Testis (tissue), 2 donors: Measurements from ENCODE around the gene DHCR24.

ENCODE experiments used
- POLR2A ChIP-seq: fragments of 450-650 bp; IDR thresholded peaks from one replicate; pipeline ENCODE4 v1.6.1; 2017; ENCODE audit warnings: antibody characterized with exemption, mild to moderate bottlenecking, moderate library complexity
- TF ChIP-seq, protein P1 (sequence below), 3 experiments: fragments of 450-650 bp in 2 of 3; fragments of 200-600 bp in 1 of 3; sonication (generic) in 1 of 3; IDR thresholded peaks; one replicate each; pipeline ENCODE4 v1.5.1; 2016 to 2019; ENCODE audit warnings: antibody characterized with exemption in 3 of 3, mild to moderate bottlenecking in 2 of 3, moderate library complexity in 1 of 3

DNA sequence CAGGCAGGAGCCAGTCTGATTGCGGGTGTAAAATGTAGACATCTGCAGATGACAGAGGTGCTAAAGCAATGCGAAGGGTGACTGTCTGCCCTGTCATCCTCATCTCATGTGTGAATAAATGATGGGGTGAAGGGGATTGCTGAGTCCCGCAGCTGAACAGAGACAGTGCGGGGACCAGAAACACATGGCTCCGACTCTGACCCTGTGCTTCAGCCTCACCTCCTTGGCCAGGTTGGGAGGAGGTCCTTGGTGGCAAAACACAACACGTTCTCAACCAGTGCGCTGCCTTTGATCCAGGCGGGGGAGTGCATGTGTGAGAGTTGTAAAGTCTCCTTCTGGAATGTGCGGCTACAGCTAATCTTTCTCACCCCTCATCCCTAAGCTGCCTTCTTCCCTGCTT, 53.9 kb downstream of the DHCR24 start:
- TF ChIP-seq, protein P1, sequence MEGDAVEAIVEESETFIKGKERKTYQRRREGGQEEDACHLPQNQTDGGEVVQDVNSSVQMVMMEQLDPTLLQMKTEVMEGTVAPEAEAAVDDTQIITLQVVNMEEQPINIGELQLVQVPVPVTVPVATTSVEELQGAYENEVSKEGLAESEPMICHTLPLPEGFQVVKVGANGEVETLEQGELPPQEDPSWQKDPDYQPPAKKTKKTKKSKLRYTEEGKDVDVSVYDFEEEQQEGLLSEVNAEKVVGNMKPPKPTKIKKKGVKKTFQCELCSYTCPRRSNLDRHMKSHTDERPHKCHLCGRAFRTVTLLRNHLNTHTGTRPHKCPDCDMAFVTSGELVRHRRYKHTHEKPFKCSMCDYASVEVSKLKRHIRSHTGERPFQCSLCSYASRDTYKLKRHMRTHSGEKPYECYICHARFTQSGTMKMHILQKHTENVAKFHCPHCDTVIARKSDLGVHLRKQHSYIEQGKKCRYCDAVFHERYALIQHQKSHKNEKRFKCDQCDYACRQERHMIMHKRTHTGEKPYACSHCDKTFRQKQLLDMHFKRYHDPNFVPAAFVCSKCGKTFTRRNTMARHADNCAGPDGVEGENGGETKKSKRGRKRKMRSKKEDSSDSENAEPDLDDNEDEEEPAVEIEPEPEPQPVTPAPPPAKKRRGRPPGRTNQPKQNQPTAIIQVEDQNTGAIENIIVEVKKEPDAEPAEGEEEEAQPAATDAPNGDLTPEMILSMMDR (IDR thresholded peaks at IDR 0.05): no peak
- TF ChIP-seq POLR2A: no peak
